Neuron (in vitro differentiated cells): ENCODE measurements around the gene ABLIM2.
"Not testable (repeated sequence)": the region's sequence is repeated elsewhere in the genome, so short reads cannot be mapped to it uniquely, and the experiment has no call there.

Experiments
- H2AFZ ChIP-seq: one replicate; pipeline ENCODE4 v1.6.1; 2013; ENCODE audit warnings: low read depth, mild to moderate bottlenecking, inconsistent platforms, low read length, moderate library complexity
- H3K27me3 ChIP-seq: one replicate; pipeline ENCODE4 v1.6.1; 2013; ENCODE audit warnings: low read length; ENCODE audit not compliant: insufficient read depth
- H3K36me3 ChIP-seq: one replicate; pipeline ENCODE4 v1.6.1; 2013; ENCODE audit warnings: low read length; ENCODE audit not compliant: insufficient read depth
- H3K4me1 ChIP-seq: one replicate; pipeline ENCODE4 v1.6.1; 2013; ENCODE audit warnings: low read length; ENCODE audit not compliant: insufficient read depth
- H3K4me3 ChIP-seq: 2 replicates; pipeline ENCODE4 v1.5.1; 2013; ENCODE audit warnings: mild to moderate bottlenecking, low read length, moderate library complexity
- H3K9me3 ChIP-seq: one replicate; pipeline ENCODE4 v1.6.1; 2013; ENCODE audit warnings: low read length

Gene ABLIM2

DNA sequence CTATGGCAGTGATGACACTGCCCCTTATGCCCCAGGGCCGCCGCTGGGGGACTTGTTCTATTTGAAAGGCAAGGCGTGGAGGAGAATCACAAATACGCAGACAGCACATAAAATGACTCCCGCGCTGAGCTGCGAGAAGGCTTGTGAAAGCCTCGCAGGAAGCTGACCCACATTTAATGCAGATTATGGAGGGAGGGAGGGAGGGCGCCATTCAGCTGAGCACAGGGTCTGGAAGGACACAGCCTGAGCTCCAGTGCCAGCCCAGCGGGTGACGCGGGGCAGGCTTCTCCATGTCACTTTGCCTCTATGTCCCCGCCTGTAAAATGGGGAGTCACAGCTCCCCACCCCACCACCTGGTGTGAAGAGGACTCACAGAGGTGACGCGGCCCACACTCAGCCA lies 14.3 kb downstream of the ABLIM2 start:
- Histone ChIP-seq H3K27me3 (peaks cover 17% of the 10 kb centered on the region), H3K9me3 (no peaks in the 10 kb centered on the region), H3K4me3 (no peak overlapping the region), H3K4me1 (peaks cover 14% of the 10 kb centered on the region), H3K36me3 (no peaks in the 10 kb centered on the region), H2AFZ (no peak overlapping the region)

DNA sequence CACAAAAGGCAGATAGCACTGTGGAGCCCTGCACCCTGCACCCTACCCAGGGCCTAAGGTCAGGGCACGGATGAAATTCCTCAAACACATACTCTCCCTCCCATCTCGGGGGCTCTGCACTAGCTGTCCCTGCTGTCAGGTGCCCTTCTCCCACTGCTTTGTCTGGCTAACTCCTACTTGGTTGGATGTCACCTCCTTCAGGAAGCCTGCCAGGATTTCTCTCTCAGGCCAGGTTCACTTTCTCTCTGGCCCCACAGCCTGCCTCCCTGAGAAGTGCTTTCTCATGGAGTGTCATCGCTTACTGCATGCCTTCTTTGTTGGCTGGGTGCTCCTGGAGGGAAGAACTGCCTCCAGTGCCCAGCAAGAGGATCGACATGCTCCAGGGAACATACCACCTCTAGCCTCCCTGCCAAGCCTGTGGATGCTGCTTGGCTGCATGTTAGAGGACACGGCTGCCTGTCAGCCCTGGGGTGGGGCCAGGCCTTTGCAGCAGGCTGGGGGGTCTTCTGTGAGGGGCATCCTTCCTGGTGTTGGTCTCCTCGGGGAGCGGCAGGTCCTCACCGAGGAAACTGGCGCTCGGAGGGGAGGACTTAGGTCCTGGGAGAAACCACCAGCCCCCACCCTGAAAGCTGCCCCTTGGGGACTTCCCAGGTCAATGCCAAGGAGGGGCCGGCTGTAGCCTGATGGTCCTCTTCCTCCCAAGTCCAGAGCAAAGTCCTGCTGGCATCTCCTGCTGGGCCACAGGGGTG lies 15.0 kb downstream of the ABLIM2 start:
- Histone ChIP-seq H3K27me3 (peaks cover 12% of the 10 kb centered on the region), H3K4me1 (peaks cover 14% of the 10 kb centered on the region), H2AFZ (no peak overlapping the region), H3K4me3 (no peak overlapping the region), H3K36me3 (no peaks in the 10 kb centered on the region), H3K9me3 (no peaks in the 10 kb centered on the region)

DNA sequence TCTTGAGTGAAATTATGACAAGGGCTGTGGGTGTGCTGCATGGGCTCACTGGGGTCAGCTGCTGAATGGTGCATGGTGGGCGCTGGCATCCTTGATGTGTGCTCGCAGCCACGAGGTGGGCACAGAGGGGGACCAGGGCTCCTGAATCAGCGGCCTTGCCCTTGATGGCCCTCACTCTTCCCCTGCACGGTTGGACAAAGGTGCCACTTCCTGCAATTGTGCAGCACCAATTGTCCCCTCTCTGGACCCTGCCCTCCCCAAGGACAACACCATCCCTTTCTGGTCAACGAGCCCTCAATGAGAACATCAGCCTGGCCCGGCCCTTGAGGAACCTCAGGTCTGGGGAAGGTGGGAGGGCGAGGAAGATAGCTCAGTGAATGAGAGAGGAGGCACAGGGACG lies 16.1 kb downstream of the ABLIM2 start:
- H3K27me3 ChIP-seq: peaks cover 10% of the 10 kb centered on the region
- H2AFZ ChIP-seq: no peak overlapping the region
- H3K4me3 ChIP-seq: no peak overlapping the region
- H3K36me3 ChIP-seq: no peaks in the 10 kb centered on the region
- H3K9me3 ChIP-seq: no peaks in the 10 kb centered on the region
- peaks cover 14% of the 10 kb centered on the region for H3K4me1 ChIP-seq

DNA sequence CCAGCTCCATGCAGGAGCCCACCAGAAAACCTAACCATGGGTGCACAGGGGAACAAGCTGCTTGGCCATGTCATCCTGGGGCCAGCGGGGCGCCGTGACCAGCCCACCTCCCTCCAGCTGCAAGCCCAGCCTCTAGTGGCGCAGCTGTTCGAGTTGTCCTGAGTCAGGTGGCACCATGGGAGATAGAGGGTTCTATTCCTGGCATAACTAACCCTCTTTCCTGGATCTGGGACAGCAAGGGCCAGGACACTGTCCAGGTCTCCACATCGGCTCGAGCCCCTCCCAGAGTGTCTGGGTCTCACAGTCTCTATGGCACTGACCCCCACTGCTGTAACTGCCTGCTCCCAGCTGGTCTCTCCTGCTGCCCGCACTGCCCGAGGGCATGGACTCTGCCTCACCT lies 16.7 kb downstream of the ABLIM2 start:
- no peaks in the 10 kb centered on the region for H3K9me3 ChIP-seq
- H3K4me1 ChIP-seq: peaks cover 14% of the 10 kb centered on the region
- no peaks in the 10 kb centered on the region for H3K36me3 ChIP-seq
- peaks cover 10% of the 10 kb centered on the region for H3K27me3 ChIP-seq
- H2AFZ ChIP-seq: no peak overlapping the region
- H3K4me3 ChIP-seq: no peak overlapping the region

DNA sequence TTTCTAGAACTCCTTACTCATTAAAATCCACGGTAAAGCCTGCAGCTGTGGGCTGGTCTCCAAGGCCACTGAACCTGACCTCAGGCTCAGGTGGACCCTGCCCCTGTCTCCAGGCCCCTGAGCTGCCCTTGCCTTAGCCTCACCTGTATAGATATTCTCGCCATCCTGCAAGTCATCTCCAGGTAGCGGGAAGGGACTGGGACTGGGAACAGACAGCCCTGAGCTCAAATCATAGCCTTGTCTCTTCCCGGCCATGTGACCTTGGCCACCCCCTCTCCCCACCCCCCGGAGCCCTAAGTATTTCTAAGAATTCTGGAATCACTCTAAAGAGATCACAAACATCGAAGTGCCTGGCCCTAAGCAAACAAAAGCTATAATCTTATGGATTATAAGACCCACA lies 17.7 kb downstream of the ABLIM2 start:
- H3K4me3 ChIP-seq: no peak overlapping the region
- peaks cover 10% of the 10 kb centered on the region for H3K27me3 ChIP-seq
- no peak overlapping the region for H2AFZ ChIP-seq
- H3K9me3 ChIP-seq: no peaks in the 10 kb centered on the region
- H3K4me1 ChIP-seq: peaks cover 14% of the 10 kb centered on the region
- no peaks in the 10 kb centered on the region for H3K36me3 ChIP-seq

DNA sequence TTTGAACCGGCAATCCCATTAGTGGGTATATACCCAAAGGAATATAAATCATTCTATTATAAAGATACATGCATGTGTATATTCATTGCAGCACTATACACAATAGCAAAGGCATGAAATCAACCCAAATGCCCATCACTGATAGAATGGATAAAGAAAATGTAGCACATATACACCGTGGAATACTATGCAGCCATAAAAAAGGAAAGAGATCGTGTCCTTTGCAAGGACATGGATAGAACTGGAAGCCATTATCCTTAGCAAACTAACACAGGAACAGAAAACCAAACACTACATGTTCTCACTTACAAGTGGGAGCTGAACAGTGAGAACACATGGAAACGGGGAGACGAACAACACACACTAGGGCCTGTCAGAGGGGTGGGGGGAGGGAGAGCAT lies 18.9 kb downstream of the ABLIM2 start:
- not testable (repeated sequence) for H2AFZ ChIP-seq, H3K9me3 ChIP-seq, H3K27me3 ChIP-seq, H3K36me3 ChIP-seq, H3K4me3 ChIP-seq
- H3K4me1 ChIP-seq: peaks cover 11% of the 10 kb centered on the region

DNA sequence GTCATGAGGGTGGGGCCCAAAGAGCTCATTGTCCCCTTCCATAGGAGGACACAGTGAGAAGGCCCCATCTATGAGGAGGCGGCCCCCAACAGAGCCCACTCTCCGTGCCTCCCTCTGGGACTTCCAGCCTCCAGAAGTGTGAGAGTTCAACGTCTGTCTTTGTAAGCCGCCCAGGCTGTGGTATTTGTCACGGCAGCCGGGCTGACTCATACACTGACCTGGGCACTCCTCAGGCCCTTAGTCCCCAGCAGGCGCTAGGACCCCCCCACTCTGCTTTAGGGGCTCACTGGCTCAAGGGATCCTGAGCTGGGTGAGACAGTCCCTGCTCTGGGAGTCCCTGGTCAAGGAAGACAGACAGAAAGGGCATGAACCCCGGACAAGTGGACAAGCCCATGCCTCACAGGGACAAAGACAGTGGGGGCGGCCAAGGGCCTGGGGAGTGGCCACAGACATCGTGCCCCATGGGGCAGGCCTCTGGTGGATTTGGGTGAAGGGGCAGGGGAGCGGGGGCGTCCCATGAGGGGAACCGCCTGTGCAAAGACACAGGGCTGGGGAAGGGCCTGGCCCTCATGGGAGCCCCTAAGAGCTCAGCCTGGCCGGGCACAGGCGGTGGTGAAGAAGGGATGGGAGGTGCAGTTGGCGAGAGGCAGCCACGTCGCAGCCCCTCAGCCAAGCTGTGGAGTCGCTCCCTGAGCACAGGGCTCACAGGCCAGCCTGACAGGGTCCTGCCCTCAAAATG lies 21.5 kb downstream of the ABLIM2 start:
- H2AFZ ChIP-seq: no peak overlapping the region
- H3K27me3 ChIP-seq: peaks cover 2% of the 10 kb centered on the region
- no peaks in the 10 kb centered on the region for H3K9me3 ChIP-seq
- H3K4me3 ChIP-seq: no peak overlapping the region
- no peaks in the 10 kb centered on the region for H3K4me1 ChIP-seq
- H3K36me3 ChIP-seq: no peaks in the 10 kb centered on the region

DNA sequence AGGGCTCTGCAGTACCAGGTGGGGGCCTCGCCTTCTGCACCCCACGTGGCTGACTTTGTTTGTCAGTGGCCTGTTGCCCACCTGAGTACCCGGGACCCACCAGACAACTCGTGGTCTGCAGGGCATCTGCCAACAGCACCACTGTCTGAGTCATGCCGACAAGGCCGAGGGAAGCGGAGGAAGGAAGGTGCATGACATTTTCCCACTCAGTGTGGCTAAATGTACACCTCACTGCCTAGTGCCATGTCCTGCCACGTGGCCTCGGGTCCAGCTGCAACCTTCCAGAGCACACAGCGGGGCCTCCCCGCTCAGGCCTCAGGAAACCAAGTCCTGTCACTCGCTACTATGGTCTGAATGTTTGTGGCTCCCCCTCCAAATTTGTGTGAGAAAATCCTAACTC lies 22.1 kb downstream of the ABLIM2 start:
- Histone ChIP-seq H2AFZ (no peak overlapping the region), H3K4me1 (no peaks in the 10 kb centered on the region), H3K27me3 (peaks cover 7% of the 10 kb centered on the region), H3K9me3 (no peaks in the 10 kb centered on the region), H3K4me3 (no peak overlapping the region), H3K36me3 (no peaks in the 10 kb centered on the region)

DNA sequence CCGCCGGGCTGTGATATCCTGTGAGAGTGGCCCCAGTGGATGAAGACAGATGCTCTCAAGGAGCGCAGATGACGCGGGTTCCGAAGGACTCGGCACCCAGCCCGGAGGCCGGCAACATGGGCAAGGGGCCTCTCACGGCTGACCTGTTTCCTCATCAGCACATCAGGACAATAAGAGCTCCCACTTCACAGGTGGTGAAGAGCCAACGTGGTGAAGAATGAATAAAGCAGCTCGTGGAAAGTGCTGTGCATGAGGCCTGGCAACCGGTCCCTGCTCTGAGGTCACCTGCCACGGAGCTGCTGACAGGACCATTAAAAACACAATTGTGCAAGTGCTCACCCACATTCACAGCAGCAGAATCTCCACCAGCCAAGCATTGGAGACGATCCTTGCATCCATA lies 22.9 kb downstream of the ABLIM2 start:
- Histone ChIP-seq H3K4me1 (no peaks in the 10 kb centered on the region), H3K27me3 (peaks cover 9% of the 10 kb centered on the region), H3K4me3 (no peak overlapping the region), H2AFZ (no peak overlapping the region), H3K36me3 (no peaks in the 10 kb centered on the region), H3K9me3 (no peaks in the 10 kb centered on the region)

DNA sequence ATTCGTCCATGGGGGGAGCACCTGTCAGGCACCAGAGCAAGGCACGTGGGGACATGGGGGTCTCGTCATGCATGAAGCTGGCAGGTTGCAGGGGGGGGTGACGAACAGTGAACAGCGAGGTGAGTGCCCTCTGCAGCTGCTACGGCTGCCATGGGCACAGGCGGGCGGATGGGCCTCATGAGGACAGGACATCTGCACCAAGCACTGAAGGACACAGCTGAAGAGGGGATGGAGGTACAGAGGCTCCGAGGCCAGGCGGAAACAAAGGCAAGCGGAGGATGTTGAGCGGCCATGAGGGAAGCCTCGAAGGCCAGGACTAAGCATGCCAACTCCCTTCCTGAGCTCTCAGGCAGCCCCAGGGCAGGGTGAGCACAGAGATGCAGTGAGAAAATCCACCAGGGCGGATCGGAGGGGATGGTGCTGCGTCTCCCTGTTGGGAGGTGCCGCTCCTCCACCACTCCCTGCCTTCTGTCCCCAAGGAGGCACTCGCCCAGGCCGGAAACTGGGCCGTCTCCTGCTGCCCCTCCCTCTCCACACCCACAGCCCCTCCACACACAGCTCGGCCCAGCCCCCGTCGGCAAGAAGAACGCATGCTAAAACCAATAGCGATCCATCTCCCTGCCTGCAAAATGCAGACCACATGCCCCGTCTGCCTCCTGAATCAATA lies 24.6 kb downstream of the ABLIM2 start:
- Histone ChIP-seq H3K9me3 (no peaks in the 10 kb centered on the region), H3K36me3 (no peaks in the 10 kb centered on the region), H3K27me3 (peaks cover 12% of the 10 kb centered on the region), H2AFZ (no peak overlapping the region), H3K4me3 (no peak overlapping the region), H3K4me1 (no peaks in the 10 kb centered on the region)

DNA sequence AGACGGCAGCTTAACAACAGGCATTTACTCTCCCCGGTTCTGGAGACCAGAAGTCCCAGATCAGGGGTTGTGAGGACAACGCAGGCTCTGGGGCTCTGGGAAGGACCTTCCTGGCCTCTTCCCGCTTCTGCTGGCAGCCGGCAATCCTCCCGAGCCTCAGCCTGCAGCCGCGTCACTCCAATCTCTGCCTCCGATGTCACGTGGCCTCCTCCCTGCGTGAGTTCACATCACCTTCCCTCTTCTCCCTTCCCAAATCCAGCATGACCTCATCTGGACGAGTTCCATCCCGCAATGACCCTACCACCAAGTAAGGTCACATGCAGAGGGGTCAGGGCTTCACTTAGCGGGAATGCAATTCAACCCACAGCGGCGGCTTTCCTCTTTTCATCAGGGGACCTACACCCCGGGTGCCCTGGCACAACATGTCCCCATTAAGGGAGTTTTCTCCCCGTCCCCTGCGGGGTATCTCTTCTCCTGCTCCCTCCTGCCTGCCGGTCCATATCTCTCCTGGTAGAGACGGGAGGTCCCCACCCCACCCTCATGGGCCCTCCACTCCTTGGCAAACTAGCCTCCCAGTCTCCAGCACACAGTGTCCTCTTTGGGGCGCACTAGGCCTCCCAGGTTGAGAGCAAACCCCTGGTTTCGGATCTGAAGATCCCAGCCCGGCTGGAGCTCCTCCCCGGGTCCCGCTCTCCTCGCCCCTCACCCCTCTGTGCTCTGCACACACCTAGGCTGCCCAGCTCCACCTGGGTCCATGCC lies 25.5 kb downstream of the ABLIM2 start:
- Histone ChIP-seq H3K27me3 (peaks cover 12% of the 10 kb centered on the region), H3K9me3 (no peaks in the 10 kb centered on the region), H3K36me3 (no peaks in the 10 kb centered on the region), H3K4me1 (peaks cover 5% of the 10 kb centered on the region), H2AFZ (no peak overlapping the region), H3K4me3 (no peak overlapping the region)

DNA sequence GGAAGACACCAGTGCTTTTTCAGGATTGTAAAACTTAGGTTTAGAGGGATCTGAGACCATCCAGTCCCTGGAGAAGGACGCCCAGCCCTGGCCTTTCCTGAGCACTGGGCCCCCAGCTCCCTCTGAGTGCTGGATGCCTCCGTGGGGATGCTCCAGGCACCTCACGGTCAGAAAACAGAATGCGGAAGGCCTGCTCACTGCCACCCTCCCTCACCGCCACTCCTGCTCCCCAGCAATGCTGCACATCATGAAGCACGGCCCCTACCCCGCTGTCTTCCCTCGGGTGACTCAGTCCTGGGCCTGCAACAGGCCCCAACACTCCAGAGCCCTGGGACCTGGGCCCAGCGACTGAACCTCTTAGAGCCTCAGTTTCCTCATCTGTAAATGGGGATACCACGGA lies 26.2 kb downstream of the ABLIM2 start:
- peaks cover 12% of the 10 kb centered on the region for H3K27me3 ChIP-seq
- H3K4me1 ChIP-seq: peaks cover 8% of the 10 kb centered on the region
- no peak overlapping the region for H2AFZ ChIP-seq
- no peaks in the 10 kb centered on the region for H3K9me3 ChIP-seq
- H3K36me3 ChIP-seq: no peaks in the 10 kb centered on the region
- no peak overlapping the region for H3K4me3 ChIP-seq

DNA sequence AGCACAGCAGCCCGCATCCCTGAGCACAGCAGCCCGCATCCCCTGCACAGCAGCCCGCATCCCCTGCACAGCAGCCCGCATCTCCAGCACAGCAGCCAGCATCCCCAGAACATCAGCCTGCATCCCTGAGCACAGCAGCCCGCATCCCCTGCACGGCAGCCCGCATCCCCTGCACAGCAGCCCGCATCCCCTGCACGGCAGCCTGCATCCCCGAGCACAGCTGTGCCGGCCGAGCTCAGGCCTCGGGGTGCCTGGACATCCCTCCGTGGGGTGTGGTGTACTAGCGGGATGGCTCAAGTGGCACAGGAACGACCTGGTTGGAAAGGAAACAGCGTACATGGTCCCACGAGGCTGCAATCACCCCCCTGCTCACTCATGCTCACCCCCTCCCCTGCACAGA lies 26.8 kb downstream of the ABLIM2 start:
- no peak overlapping the region for H3K4me3 ChIP-seq
- peaks cover 12% of the 10 kb centered on the region for H3K27me3 ChIP-seq
- H3K4me1 ChIP-seq: peaks cover 8% of the 10 kb centered on the region

More for the DNA sequence above, 26.8 kb downstream of the ABLIM2 start:
- Histone ChIP-seq H3K36me3 (no peaks in the 10 kb centered on the region), H2AFZ (no peak overlapping the region), H3K9me3 (no peaks in the 10 kb centered on the region)
